Measurements from ENCODE around the gene CHGA.

The CHGA gene

GRCh38 chr14:92960706-92961566 lies 38.0 kb downstream of the CHGA start:
- peak; percentile 78 for DNase-seq (ENCODE audit: low read depth, low spot score)

GRCh38 chr14:92961567-92961855 lies 38.6 kb downstream of the CHGA start:
- DNase-seq (ENCODE audit: low read depth, low spot score): no peak

GRCh38 chr14:92962031-92962830 lies 39.3 kb downstream of the CHGA start:
- DNase-seq (ENCODE audit: low read depth, low spot score): no peak

- no peak for DNase-seq (ENCODE audit: low read depth, low spot score)
These were observed 39.8 kb downstream of the CHGA start for GRCh38 chr14:92962831-92963095.

GRCh38 chr14:92963301-92964123 lies 40.6 kb downstream of the CHGA start:
- DNase-seq (ENCODE audit: low read depth, low spot score): peak; percentile 48

GRCh38 chr14:92964124-92965109 lies 41.5 kb downstream of the CHGA start:
- no peak for DNase-seq (ENCODE audit: low read depth, low spot score)

GRCh38 chr14:92965281-92965680 lies 42.3 kb downstream of the CHGA start:
- no peak for DNase-seq (ENCODE audit: low read depth, low spot score)

- DNase-seq (ENCODE audit: low read depth, low spot score): no peak
These were observed 44.5 kb downstream of the CHGA start for GRCh38 chr14:92967346-92967926.

GRCh38 chr14:92968291-92969020 lies 45.5 kb downstream of the CHGA start:
- DNase-seq (ENCODE audit: low read depth, low spot score): no peak

GRCh38 chr14:92969430-92969829 lies 46.5 kb downstream of the CHGA start:
- DNase-seq (ENCODE audit: low read depth, low spot score): no peak

- no peak for DNase-seq (ENCODE audit: low read depth, low spot score)
These were observed 46.9 kb downstream of the CHGA start for GRCh38 chr14:92969871-92970270.

GRCh38 chr14:92970271-92970670 lies 47.3 kb downstream of the CHGA start:
- DNase-seq (ENCODE audit: low read depth, low spot score): no peak

- no peak for DNase-seq (ENCODE audit: low read depth, low spot score)
These were observed 48.7 kb downstream of the CHGA start for GRCh38 chr14:92971601-92972180.

- peak; percentile 59 for DNase-seq (ENCODE audit: low read depth, low spot score)
These were observed 50.4 kb downstream of the CHGA start for GRCh38 chr14:92973261-92973797.

- no peak for DNase-seq (ENCODE audit: low read depth, low spot score)
These were observed 50.9 kb downstream of the CHGA start for GRCh38 chr14:92973798-92974372.

GRCh38 chr14:92974541-92975345 lies 51.8 kb downstream of the CHGA start:
- no peak for DNase-seq (ENCODE audit: low read depth, low spot score)

- no peak for DNase-seq (ENCODE audit: low read depth, low spot score)
These were observed 53.3 kb downstream of the CHGA start for GRCh38 chr14:92976268-92976667.
